Activated B cell treated with CpG ODN at 0.5 μM for 24 hours (primary cell): ENCODE data around the gene TXN. TPM values are rescaled to one million over a fixed set of nuclear protein-coding genes. Genes with fewer than 3 reads are reported as not detected.
"Not testable (repeated sequence)": the region's sequence is repeated elsewhere in the genome, so short reads cannot be mapped to it uniquely, and the experiment has no call there.

ENCODE experiments used
- ATAC-seq: fragments of 200-7000 bp; cut with Tn5 transposase; one replicate; pipeline ENCODE4 v1.10.0; 2021; ENCODE audit warnings: low read depth, mild to moderate bottlenecking, moderate library complexity
- CTCF ChIA-PET: fragments of 350-600 bp; sonication (Branson Sonifier 250); formaldehyde crosslinking; loops from one replicate; lab custom pipeline; 2021; ENCODE audit warnings: antibody characterized with exemption; lab: Charles Lee
- POLR2A ChIA-PET: fragments of 350-600 bp; sonication (Branson Sonifier 250); formaldehyde crosslinking; loops from one replicate; lab custom pipeline; 2021; ENCODE audit warnings: antibody characterized with exemption; lab: Charles Lee
- DNase-seq: peaks from one replicate; pipeline ENCODE4 v3.0.0; 2022
- H3K27ac Mint-ChIP-seq: one replicate; pipeline ENCODE4 v1.8.0; 2020; ENCODE audit warnings: mixed read lengths
- H3K27me3 Mint-ChIP-seq: one replicate; pipeline ENCODE4 v1.8.0; 2021; ENCODE audit warnings: mixed read lengths
- H3K36me3 Mint-ChIP-seq: one replicate; pipeline ENCODE4 v1.8.0; 2021; ENCODE audit warnings: low read depth, mixed read lengths
- H3K4me1 Mint-ChIP-seq: one replicate; pipeline ENCODE4 v1.8.0; 2021; ENCODE audit warnings: mixed read lengths
- H3K4me3 Mint-ChIP-seq: one replicate; pipeline ENCODE4 v1.8.0; 2020; ENCODE audit warnings: mild to moderate bottlenecking, mixed read lengths
- H3K9me3 Mint-ChIP-seq: one replicate; pipeline ENCODE4 v1.8.0; 2020; ENCODE audit warnings: mixed read lengths
- CTCF ChIP-seq: fragments of 200-600 bp; IDR thresholded peaks from one replicate; pipeline ENCODE4 v1.8.0; 2022; ENCODE audit warnings: antibody characterized with exemption, mild to moderate bottlenecking
- intact Hi-C: fragments of 100-400 bp; cut with micrococcal nuclease; formaldehyde crosslinking; loops from one replicate; pipeline ENCODE4 v1.15.1; 2024
- total RNA-seq: library from RNA; stranded (reverse); gene quantifications from 2 replicates; pipeline ENCODE4 v1.2.3, GENCODE V29; 2022

The TXN gene
- total RNA-seq, 1 donor from 2014 or later, result 205 TPM

GRCh38 chr9:110254500-110254899 is 1.8 kb downstream of the TXN start:
- no peaks in the 10 kb centered on the region for H3K27me3 Mint-ChIP-seq
- H3K9me3 Mint-ChIP-seq, result no peaks in the 10 kb centered on the region
- peak overlapping the region; percentile 92 for H3K27ac Mint-ChIP-seq
- ChIA-PET POLR2A (no interaction called here), CTCF (no interaction called here)
- DNase-seq (no peak), ATAC-seq (no peak)
- H3K4me3 Mint-ChIP-seq, result peak overlapping the region; percentile 92
- TF ChIP-seq CTCF, result no peak
- intact Hi-C loops, result loop anchor here (10.0 kb wide), 2 partner anchors 170 to 1240 kb away; partner anchors contain the start of gene CTNNAL1
- peaks cover 58% of the 10 kb centered on the region for H3K4me1 Mint-ChIP-seq
- H3K36me3 Mint-ChIP-seq, result peaks cover 19% of the 10 kb centered on the region

- no peaks in the 10 kb centered on the region for H3K27me3 Mint-ChIP-seq
- H3K36me3 Mint-ChIP-seq, result peaks cover 34% of the 10 kb centered on the region
- H3K9me3 Mint-ChIP-seq, result no peaks in the 10 kb centered on the region
- POLR2A ChIA-PET, result interaction anchor here (0.6 kb wide), 2 partner anchors 107 to 401 kb away, joined by 3 to 6 read pairs; no protein-coding TSS in a partner anchor
- intact Hi-C loops, result loop anchor here (10.0 kb wide), 2 partner anchors 172 to 1238 kb away; partner anchors contain the start of gene CTNNAL1
- CTCF ChIA-PET, result no interaction called here
- peak overlapping the region; percentile 57 for H3K27ac Mint-ChIP-seq
- no peak for TF ChIP-seq CTCF
- DNase-seq, result no peak
- no peak overlapping the region for H3K4me3 Mint-ChIP-seq
- ATAC-seq, result no peak
- peaks cover 39% of the 10 kb centered on the region for H3K4me1 Mint-ChIP-seq
These were observed 3.7 kb downstream of the TXN start for GRCh38 chr9:110252509-110253139.

- CTCF ChIA-PET, H3K4me3 Mint-ChIP-seq, H3K9me3 Mint-ChIP-seq, DNase-seq, H3K27me3 Mint-ChIP-seq, ATAC-seq, H3K27ac Mint-ChIP-seq: not testable (repeated sequence)
- POLR2A ChIA-PET, result interaction anchor here (0.6 kb wide), 3 partner anchors 64 to 400 kb away, joined by 3 to 9 read pairs (median 6); no protein-coding TSS in a partner anchor
- Mint-ChIP-seq H3K36me3 (peaks cover 42% of the 10 kb centered on the region), H3K4me1 (peaks cover 31% of the 10 kb centered on the region)
- intact Hi-C loops, result loop anchor here (10.0 kb wide), 2 partner anchors 173 to 1237 kb away; partner anchors contain the start of gene CTNNAL1
These were observed 4.5 kb downstream of the TXN start for GRCh38 chr9:110251770-110252169.

- Mint-ChIP-seq H3K4me3 (no peak overlapping the region), H3K27ac (no peak overlapping the region), H3K9me3 (no peaks in the 10 kb centered on the region), H3K27me3 (no peaks in the 10 kb centered on the region), H3K4me1 (peaks cover 31% of the 10 kb centered on the region), H3K36me3 (peaks cover 46% of the 10 kb centered on the region)
- intact Hi-C loops, result loop anchor here (10.0 kb wide), 2 partner anchors 174 to 1236 kb away; partner anchors contain the start of gene CTNNAL1
- no peak for DNase-seq
- CTCF ChIA-PET, result no interaction called here
- POLR2A ChIA-PET, result no interaction called here
- no peak for TF ChIP-seq CTCF
- ATAC-seq, result no peak
These were observed 5.1 kb downstream of the TXN start for GRCh38 chr9:110251212-110251611.

- CTCF ChIA-PET, result no interaction called here
- H3K4me1 Mint-ChIP-seq, result peaks cover 23% of the 10 kb centered on the region
- no peak for TF ChIP-seq CTCF
- DNase-seq (no peak), ATAC-seq (no peak)
- no peaks in the 10 kb centered on the region for H3K27me3 Mint-ChIP-seq
- H3K27ac Mint-ChIP-seq, result no peak overlapping the region
- POLR2A ChIA-PET, result no interaction called here
- peaks cover 45% of the 10 kb centered on the region for H3K36me3 Mint-ChIP-seq
- intact Hi-C loops, result loop anchor here (10.0 kb wide), 2 partner anchors 175 to 1235 kb away; partner anchors contain the start of gene CTNNAL1
- no peak overlapping the region for H3K4me3 Mint-ChIP-seq
- H3K9me3 Mint-ChIP-seq, result no peaks in the 10 kb centered on the region
These were observed 6.7 kb downstream of the TXN start for GRCh38 chr9:110249603-110250002.
